OCI-M2 (cell line): ENCODE measurements around the gene ELOVL3.
"Not testable (repeated sequence)": the region's sequence is repeated elsewhere in the genome, so short reads cannot be mapped to it uniquely, and the experiment has no call there.

Experiments
- DNase-seq: peaks from one replicate; lab custom pipeline; 2025; ENCODE audit not compliant: unreplicated experiment; lab: John Stamatoyannopoulos, UW

The ELOVL3 gene

GRCh38 chr10:102225646-102226541 lies at the start of gene ELOVL3:
ELOVL3 (plus strand) TSS chr10:102226299; CDS start chr10:102226549, 250 bp downstream.
- peak; percentile 56 for DNase-seq

- no peak for DNase-seq
These were observed 41.5 kb upstream of the ELOVL3 start for GRCh38 chr10:102184606-102185005.

GRCh38 chr10:102185272-102185671 lies 40.8 kb upstream of the ELOVL3 start:
- no peak for DNase-seq

- no peak for DNase-seq
These were observed 40.1 kb upstream of the ELOVL3 start for GRCh38 chr10:102185811-102186527.

GRCh38 chr10:102188298-102188940 lies 37.7 kb upstream of the ELOVL3 start:
- no peak for DNase-seq

GRCh38 chr10:102188941-102189898 lies 36.9 kb upstream of the ELOVL3 start:
- DNase-seq, result not testable (repeated sequence)

GRCh38 chr10:102191956-102192355 lies 34.1 kb upstream of the ELOVL3 start:
- DNase-seq, result no peak

- no peak for DNase-seq
These were observed 30.7 kb upstream of the ELOVL3 start for GRCh38 chr10:102195296-102195870.

GRCh38 chr10:102196893-102197292 lies 29.2 kb upstream of the ELOVL3 start:
- DNase-seq, result no peak

- no peak for DNase-seq
These were observed 28.1 kb upstream of the ELOVL3 start for GRCh38 chr10:102198027-102198426.

- no peak for DNase-seq
These were observed 25.1 kb upstream of the ELOVL3 start for GRCh38 chr10:102200751-102201640.

GRCh38 chr10:102202386-102202785 lies 23.7 kb upstream of the ELOVL3 start:
- DNase-seq, result no peak

- no peak for DNase-seq
These were observed 17.6 kb upstream of the ELOVL3 start for GRCh38 chr10:102208311-102209035.

- DNase-seq, result no peak
These were observed 14.3 kb upstream of the ELOVL3 start for GRCh38 chr10:102211615-102212299.

GRCh38 chr10:102213599-102213998 lies 12.5 kb upstream of the ELOVL3 start:
- not testable (repeated sequence) for DNase-seq

GRCh38 chr10:102219370-102219769 lies 6.7 kb upstream of the ELOVL3 start:
- no peak for DNase-seq

- DNase-seq, result no peak
These were observed 5.5 kb upstream of the ELOVL3 start for GRCh38 chr10:102220612-102221011.

- DNase-seq, result no peak
These were observed 3.3 kb upstream of the ELOVL3 start for GRCh38 chr10:102222797-102223196.
